ENCODE data around the gene GINS1. TPM values are rescaled to one million over a fixed set of nuclear protein-coding genes. Genes with fewer than 3 reads are reported as not detected.

GINS1 gene
- total RNA-seq, 2 donors from 2014 or later: 2.2 to 6.0 TPM

DNA sequence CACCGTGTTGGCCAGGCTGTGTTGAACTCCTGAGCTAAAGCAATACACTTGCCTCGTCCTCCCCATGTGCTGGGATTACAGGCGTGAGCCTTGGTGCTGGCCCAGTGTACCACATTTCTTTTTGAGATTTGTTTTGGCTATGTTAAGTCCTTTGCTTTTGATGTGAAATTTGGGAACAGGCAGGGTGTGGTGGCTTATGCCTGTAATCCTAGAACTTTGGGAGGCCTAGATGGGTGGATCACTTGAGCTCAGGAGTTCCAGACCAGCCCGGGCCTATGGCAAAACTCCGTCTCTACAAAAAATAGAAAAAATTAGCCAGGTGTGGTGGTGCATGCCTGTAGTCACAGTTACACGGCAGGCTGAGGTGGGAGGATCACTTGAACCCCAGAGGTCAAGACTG, 40.2 kb downstream of the GINS1 start:
- no peak overlapping the region for H3K27ac ChIP-seq
- no peaks in the 10 kb centered on the region for H3K9me3 ChIP-seq
- no peak for TF ChIP-seq POLR2A (IDR thresholded peaks at IDR 0.05)
- TF ChIP-seq POLR2AphosphoS5 (IDR thresholded peaks at IDR 0.05): no peak
- TF ChIP-seq, protein P1, sequence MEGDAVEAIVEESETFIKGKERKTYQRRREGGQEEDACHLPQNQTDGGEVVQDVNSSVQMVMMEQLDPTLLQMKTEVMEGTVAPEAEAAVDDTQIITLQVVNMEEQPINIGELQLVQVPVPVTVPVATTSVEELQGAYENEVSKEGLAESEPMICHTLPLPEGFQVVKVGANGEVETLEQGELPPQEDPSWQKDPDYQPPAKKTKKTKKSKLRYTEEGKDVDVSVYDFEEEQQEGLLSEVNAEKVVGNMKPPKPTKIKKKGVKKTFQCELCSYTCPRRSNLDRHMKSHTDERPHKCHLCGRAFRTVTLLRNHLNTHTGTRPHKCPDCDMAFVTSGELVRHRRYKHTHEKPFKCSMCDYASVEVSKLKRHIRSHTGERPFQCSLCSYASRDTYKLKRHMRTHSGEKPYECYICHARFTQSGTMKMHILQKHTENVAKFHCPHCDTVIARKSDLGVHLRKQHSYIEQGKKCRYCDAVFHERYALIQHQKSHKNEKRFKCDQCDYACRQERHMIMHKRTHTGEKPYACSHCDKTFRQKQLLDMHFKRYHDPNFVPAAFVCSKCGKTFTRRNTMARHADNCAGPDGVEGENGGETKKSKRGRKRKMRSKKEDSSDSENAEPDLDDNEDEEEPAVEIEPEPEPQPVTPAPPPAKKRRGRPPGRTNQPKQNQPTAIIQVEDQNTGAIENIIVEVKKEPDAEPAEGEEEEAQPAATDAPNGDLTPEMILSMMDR (IDR thresholded peaks at IDR 0.05): no peak
- no peaks in the 10 kb centered on the region for H3K4me1 ChIP-seq (replicated peaks)
- 81% methylated on average over 6 of the region's 6 CpGs for WGBS
- no peak for DNase-seq (ENCODE audit: low spot score)
- H3K36me3 ChIP-seq: no peaks in the 10 kb centered on the region
- intact Hi-C loops (cut with DNase I): no loop called here
- H3K27me3 ChIP-seq (replicated peaks; ENCODE audit: insufficient read depth): no peaks in the 10 kb centered on the region
- no peak overlapping the region for H3K4me3 ChIP-seq

DNA sequence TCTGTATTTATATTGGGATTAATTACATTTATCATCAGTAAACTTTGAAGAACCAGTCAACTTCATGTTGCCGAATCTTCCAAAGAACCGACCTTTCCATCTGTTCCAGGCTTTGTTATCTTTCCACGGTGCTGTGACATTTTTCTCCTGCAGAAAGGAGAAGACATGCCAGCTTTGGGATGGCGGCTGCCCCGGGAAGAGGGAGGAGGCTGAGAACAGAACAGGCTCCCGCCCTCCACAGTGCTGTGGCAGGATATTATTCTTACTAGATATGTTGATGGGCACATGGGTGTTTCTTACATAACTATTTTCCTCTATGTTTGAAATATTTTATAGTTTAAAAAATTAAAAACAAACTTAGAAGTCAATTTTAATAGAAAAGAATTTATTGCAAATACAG, 44.9 kb downstream of the GINS1 start:
- Histone ChIP-seq H3K4me3 (no peak overlapping the region), H3K9me3 (no peaks in the 10 kb centered on the region), H3K4me1 (replicated peaks) (no peaks in the 10 kb centered on the region), H3K27ac (no peak overlapping the region), H3K27me3 (replicated peaks; ENCODE audit: insufficient read depth) (no peaks in the 10 kb centered on the region), H3K36me3 (peaks cover 0 to 8% of the 10 kb centered on the region in 2 donors)
- intact Hi-C loops (cut with DNase I): no loop called here
- WGBS: 65% methylated on average over 6 of the region's 6 CpGs
- TF ChIP-seq, protein P1 (IDR thresholded peaks at IDR 0.05): no peak
- TF ChIP-seq POLR2AphosphoS5 (IDR thresholded peaks at IDR 0.05) (no peak), POLR2A (IDR thresholded peaks at IDR 0.05) (no peak)
- no peak for DNase-seq (ENCODE audit: low spot score)

DNA sequence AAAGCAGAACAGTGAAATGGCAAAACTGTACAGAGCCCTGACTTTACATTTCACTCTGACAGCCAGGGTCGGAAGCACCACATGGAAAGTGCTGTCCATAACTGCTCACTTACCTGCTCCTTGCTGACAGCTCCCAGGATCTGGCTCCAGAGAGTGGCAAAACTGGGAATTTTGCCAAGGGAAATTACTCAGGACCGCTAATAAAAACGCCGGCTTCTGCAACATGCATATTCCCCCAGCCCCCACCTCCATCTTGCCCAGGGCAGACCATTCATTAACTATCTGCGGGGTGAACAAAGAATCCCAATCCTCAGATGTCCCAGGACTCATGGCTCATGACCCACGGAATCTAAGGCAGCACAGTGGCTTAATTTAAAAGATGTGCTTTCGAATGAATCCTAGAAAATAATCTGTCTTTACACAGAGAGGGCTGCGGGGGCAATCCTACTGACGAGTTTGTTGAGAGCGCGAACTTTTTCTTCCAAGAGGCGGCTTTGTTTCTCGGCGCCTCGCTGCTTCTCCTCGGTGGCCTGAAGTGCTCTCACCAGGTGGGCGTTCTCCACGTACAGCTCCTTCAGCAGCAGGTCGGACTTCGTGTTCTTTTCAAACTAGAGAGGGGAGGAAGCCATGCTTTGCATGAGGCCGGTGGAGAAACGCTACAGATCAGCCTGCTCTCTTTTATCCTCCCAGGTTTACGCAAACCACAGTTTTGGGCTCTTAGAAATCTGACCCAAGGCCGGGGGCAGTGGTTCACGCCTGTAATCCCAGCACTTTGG, 45.8 kb downstream of the GINS1 start:
- no peaks in the 10 kb centered on the region for H3K27me3 ChIP-seq (replicated peaks; ENCODE audit: insufficient read depth)
- H3K4me1 ChIP-seq (replicated peaks): no peaks in the 10 kb centered on the region
- no peak overlapping the region for H3K27ac ChIP-seq
- no peak for DNase-seq (ENCODE audit: low spot score)
- peaks cover 0 to 8% of the 10 kb centered on the region in 2 donors for H3K36me3 ChIP-seq
- intact Hi-C loops (cut with DNase I): no loop called here
- no peak for TF ChIP-seq POLR2AphosphoS5 (IDR thresholded peaks at IDR 0.05)
- TF ChIP-seq, protein P1 (IDR thresholded peaks at IDR 0.05): no peak
- TF ChIP-seq POLR2A (IDR thresholded peaks at IDR 0.05): no peak
- WGBS: 64% methylated on average over 25 of the region's 25 CpGs
- no peak overlapping the region for H3K4me3 ChIP-seq
- H3K9me3 ChIP-seq: no peaks in the 10 kb centered on the region

DNA sequence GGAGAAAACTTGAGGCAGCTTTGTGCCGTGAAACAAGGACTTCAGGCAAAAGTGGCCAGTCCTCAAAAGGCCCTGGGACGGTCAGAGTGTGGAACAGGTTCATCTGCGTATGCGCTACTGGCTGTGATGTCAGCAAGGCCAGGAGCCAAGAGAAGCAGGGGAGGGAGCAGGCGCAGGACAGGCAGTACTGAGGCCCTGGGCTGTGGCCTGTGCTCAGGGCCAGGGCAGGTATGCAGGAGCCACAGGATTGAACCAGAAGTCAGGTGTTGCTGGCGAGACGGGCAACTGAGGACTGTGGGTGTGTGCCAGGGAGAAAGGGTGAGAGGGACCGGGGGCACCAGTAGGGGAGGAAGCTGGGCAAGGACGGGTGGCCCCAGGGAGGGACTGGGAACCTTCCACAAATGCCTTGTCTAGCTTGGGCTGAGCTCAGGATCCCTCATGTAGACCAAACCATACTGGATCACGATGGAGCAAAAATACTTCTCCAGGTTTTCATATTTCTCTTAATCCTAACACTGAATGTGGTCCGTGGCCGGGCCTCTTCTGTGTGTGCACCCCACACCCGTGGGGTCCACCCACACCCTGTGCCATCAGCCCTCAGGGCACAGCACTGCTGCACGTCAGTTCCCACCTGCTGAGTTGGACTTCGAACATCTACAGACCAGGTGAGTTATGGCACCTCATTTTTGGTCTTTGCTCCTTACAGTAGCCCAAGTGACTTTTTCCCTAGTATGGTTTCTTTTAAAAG, 46.9 kb downstream of the GINS1 start:
- no peaks in the 10 kb centered on the region for H3K27me3 ChIP-seq (replicated peaks; ENCODE audit: insufficient read depth)
- intact Hi-C loops (cut with DNase I): no loop called here
- DNase-seq (ENCODE audit: low spot score): no peak

More for the DNA sequence above, 46.9 kb downstream of the GINS1 start:
- no peaks in the 10 kb centered on the region for H3K4me1 ChIP-seq (replicated peaks)
- H3K4me3 ChIP-seq: no peak overlapping the region
- peaks cover 0 to 8% of the 10 kb centered on the region in 2 donors for H3K36me3 ChIP-seq
- 87% methylated on average over 15 of the region's 15 CpGs for WGBS
- TF ChIP-seq POLR2A (IDR thresholded peaks at IDR 0.05) (no peak), POLR2AphosphoS5 (IDR thresholded peaks at IDR 0.05) (no peak)
- TF ChIP-seq, protein P1 (IDR thresholded peaks at IDR 0.05): no peak
- H3K9me3 ChIP-seq: no peaks in the 10 kb centered on the region
- H3K27ac ChIP-seq: no peak overlapping the region
